ENCODE data around the gene GPR18. TPM values are rescaled to one million over a fixed set of nuclear protein-coding genes. Genes with fewer than 3 reads are reported as not detected.

Gene GPR18
- total RNA-seq, 1 experiment from 2014 or later: not detected

DNA sequence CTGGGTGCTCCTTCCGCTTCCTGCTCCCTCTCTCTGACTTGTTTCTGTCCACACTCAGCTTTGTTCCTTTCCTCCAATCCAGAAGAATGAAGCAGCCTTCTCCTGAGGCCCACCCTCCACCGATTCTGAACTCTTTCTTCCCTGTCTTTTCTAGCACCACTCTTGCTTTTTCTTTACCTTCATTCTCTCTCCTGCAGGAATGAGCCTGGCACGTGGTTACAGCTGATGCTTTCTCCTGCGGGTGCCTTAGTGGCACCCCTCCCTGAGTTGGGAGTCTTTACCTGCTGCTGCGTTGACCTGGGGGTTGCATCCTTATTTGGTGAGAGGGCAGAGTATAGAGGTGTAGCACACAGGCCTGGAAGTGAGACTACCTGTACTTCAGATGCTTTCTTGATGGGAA, 51.3 kb downstream of the GPR18 start:
- no peak overlapping the region for H3K27ac ChIP-seq (ENCODE audit: insufficient read length, low read depth, low read length)
- H3K9ac ChIP-seq (ENCODE audit: extremely low read depth, insufficient read length, low read length): no peak overlapping the region
- no peak overlapping the region for H2BK15ac ChIP-seq (ENCODE audit: low read depth, low read length)
- peaks cover 47% of the 10 kb centered on the region; the same call in 1 of the 2 replicates for H3K79me2 ChIP-seq (ENCODE audit: insufficient read depth, low read length)
- H4K20me1 ChIP-seq (ENCODE audit: control insufficient read depth, insufficient read depth, insufficient read length): peaks cover 2% of the 10 kb centered on the region
- no peaks in the 10 kb centered on the region for H3K9me3 ChIP-seq (ENCODE audit: control insufficient read depth, low read depth, low read length)
- H3K4me3 Mint-ChIP-seq: no peak overlapping the region
- no peak overlapping the region for H2BK12ac ChIP-seq (ENCODE audit: insufficient read length, low read depth, low read length)
- H3K23me2 ChIP-seq (ENCODE audit: insufficient read length, low read depth, low read length, poor library complexity, severe bottlenecking): no peaks in the 10 kb centered on the region
- H2AK5ac ChIP-seq (ENCODE audit: insufficient read length, low read length): no peak overlapping the region
- H3K4me2 ChIP-seq (ENCODE audit: insufficient read depth, insufficient read length, low read length): no peak overlapping the region
- no peak overlapping the region for H4K5ac ChIP-seq (ENCODE audit: insufficient read length, low read depth, low read length)
- peaks cover 1% of the 10 kb centered on the region; the same call in 1 of the 2 replicates for H3K4me1 ChIP-seq (ENCODE audit: insufficient read depth, low read length)
- H3K56ac ChIP-seq (ENCODE audit: insufficient read length, low read depth, low read length): no peak overlapping the region
- H2BK120ac ChIP-seq (ENCODE audit: low read depth, low read length, poor library complexity, severe bottlenecking): no peak overlapping the region
- H3K18ac ChIP-seq (ENCODE audit: insufficient read length, low read depth, low read length): no peak overlapping the region
- peaks cover 39 to 42% of the 10 kb centered on the region in 2 experiments for H3K4me1 Mint-ChIP-seq
- WGBS (ENCODE audit: extremely low coverage, insufficient read length, low lambda C conversion rate): no CpG with 5 or more reads among the region's 5 CpGs
- H3T11ph ChIP-seq (ENCODE audit: low read length): no peak overlapping the region
- no peak overlapping the region for H3K23ac ChIP-seq (ENCODE audit: insufficient read length, low read depth, low read length)
- H4K91ac ChIP-seq (ENCODE audit: insufficient read length, low read depth, low read length): no peak overlapping the region
- H3K14ac ChIP-seq (ENCODE audit: insufficient read depth, low read length): no peak overlapping the region
- H2BK20ac ChIP-seq (ENCODE audit: low read depth, low read length, poor library complexity, severe bottlenecking): no peak overlapping the region
- DNase-seq: no peak
- H3K27me3 ChIP-seq (ENCODE audit: insufficient read depth, low read length): no peaks in the 10 kb centered on the region
- H3K36me3 Mint-ChIP-seq (ENCODE audit: insufficient read depth in 1 of 3, low read depth in 3 of 3): peaks cover 17 to 24% (median 18%) of the 10 kb centered on the region in 3 experiments; a peak in 6 of 7 replicates
- H3K4ac ChIP-seq (ENCODE audit: low read depth, low read length): no peak overlapping the region
- TF ChIP-seq, protein P1, sequence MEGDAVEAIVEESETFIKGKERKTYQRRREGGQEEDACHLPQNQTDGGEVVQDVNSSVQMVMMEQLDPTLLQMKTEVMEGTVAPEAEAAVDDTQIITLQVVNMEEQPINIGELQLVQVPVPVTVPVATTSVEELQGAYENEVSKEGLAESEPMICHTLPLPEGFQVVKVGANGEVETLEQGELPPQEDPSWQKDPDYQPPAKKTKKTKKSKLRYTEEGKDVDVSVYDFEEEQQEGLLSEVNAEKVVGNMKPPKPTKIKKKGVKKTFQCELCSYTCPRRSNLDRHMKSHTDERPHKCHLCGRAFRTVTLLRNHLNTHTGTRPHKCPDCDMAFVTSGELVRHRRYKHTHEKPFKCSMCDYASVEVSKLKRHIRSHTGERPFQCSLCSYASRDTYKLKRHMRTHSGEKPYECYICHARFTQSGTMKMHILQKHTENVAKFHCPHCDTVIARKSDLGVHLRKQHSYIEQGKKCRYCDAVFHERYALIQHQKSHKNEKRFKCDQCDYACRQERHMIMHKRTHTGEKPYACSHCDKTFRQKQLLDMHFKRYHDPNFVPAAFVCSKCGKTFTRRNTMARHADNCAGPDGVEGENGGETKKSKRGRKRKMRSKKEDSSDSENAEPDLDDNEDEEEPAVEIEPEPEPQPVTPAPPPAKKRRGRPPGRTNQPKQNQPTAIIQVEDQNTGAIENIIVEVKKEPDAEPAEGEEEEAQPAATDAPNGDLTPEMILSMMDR (conservative IDR thresholded peaks at IDR 0.05): no peak
- peak overlapping the region in 1 of 3 experiments; percentile 18; a peak in 1 of 7 replicates for H3K27ac Mint-ChIP-seq
- H4K8ac ChIP-seq (replicated peaks; ENCODE audit: insufficient read length, low read depth, low read length): no peak overlapping the region
- no peaks in the 10 kb centered on the region; the same call in 1 of the 2 replicates for H3K27me3 Mint-ChIP-seq (ENCODE audit: low read depth)
- H3K9me3 Mint-ChIP-seq: no peaks in the 10 kb centered on the region
- H2AFZ ChIP-seq (ENCODE audit: low read length): no peak overlapping the region
- no peak overlapping the region for H2BK5ac ChIP-seq (ENCODE audit: insufficient read length, low read length)
- peaks cover 18% of the 10 kb centered on the region for H3K79me1 ChIP-seq (ENCODE audit: insufficient read depth, low read depth, low read length, poor library complexity, severe bottlenecking)

Measured in H9 (cell line).